WTC11 (cell line): Measurements from ENCODE around the gene CTAGE9. TPM values are rescaled to one million over a fixed set of nuclear protein-coding genes. Genes with fewer than 3 reads are reported as not detected.

Experiments
- ATAC-seq: fragments of 200-7000 bp; cut with Tn5 transposase; 2 replicates; pipeline ENCODE4 v1.10.0; 2021; ENCODE audit warnings: mild to moderate bottlenecking, moderate library complexity
- CTCF ChIA-PET: fragments of 300-600 bp; sonication (Branson Sonifier 250); formaldehyde crosslinking; loops from one replicate; lab custom pipeline; 2021; ENCODE audit warnings: antibody characterized with exemption; lab: Charles Lee
- POLR2A ChIA-PET: fragments of 350-600 bp; sonication (Branson Sonifier 250); formaldehyde crosslinking; loops from one replicate; lab custom pipeline; 2021; ENCODE audit warnings: antibody characterized with exemption; lab: Charles Lee
- DNase-seq: peaks from one replicate; pipeline ENCODE4 v3.0.0; 2021; ENCODE audit warnings: low spot score
- H3K27ac Mint-ChIP-seq: 2 replicates; pipeline ENCODE4 v1.8.0; 2021; ENCODE audit warnings: mixed read lengths
- H3K27me3 Mint-ChIP-seq: 2 replicates; pipeline ENCODE4 v1.8.0; 2021; ENCODE audit warnings: low read depth, mild to moderate bottlenecking, moderate library complexity, mixed read lengths
- H3K36me3 Mint-ChIP-seq: 2 replicates; pipeline ENCODE4 v1.8.0; 2021; ENCODE audit warnings: mixed read lengths
- H3K4me1 Mint-ChIP-seq: 2 replicates; pipeline ENCODE4 v1.8.0; 2022; ENCODE audit warnings: mixed read lengths
- H3K4me3 Mint-ChIP-seq: 2 replicates; pipeline ENCODE4 v1.8.0; 2021; ENCODE audit warnings: mild to moderate bottlenecking, moderate library complexity, mixed read lengths
- H3K9me3 Mint-ChIP-seq: 2 replicates; pipeline ENCODE4 v1.8.0; 2021; ENCODE audit warnings: mixed read lengths
- ARID4B ChIP-seq: sonication (generic); formaldehyde crosslinking; IDR thresholded peaks from 2 replicates; pipeline ENCODE4 v1.8.0; 2023; ENCODE audit warnings: missing genetic modification reagents, mild to moderate bottlenecking, borderline replicate concordance
- CBFB ChIP-seq: sonication (generic); formaldehyde crosslinking; IDR thresholded peaks from 2 replicates; pipeline ENCODE4 v1.8.1; 2022; ENCODE audit warnings: mild to moderate bottlenecking, low read depth, missing genetic modification reagents
- ETV6 ChIP-seq: sonication (generic); formaldehyde crosslinking; IDR thresholded peaks from 2 replicates; pipeline ENCODE4 v1.8.1; 2022; ENCODE audit warnings: mild to moderate bottlenecking, missing genetic modification reagents
- GABPB1 ChIP-seq: sonication (generic); formaldehyde crosslinking; IDR thresholded peaks from 2 replicates; pipeline ENCODE4 v1.8.1; 2023; ENCODE audit warnings: mild to moderate bottlenecking, missing genetic modification reagents
- IRF2 ChIP-seq: sonication (generic); formaldehyde crosslinking; IDR thresholded peaks from 2 replicates; pipeline ENCODE4 v1.8.0; 2022; ENCODE audit warnings: low read depth, missing genetic modification reagents, borderline replicate concordance
- PRRX2 ChIP-seq: fragments of 250-450 bp; sonication (Bioruptor Pico); IDR thresholded peaks from 2 replicates; pipeline ENCODE4 v1.8.0; 2021; ENCODE audit warnings: mild to moderate bottlenecking
- RELA ChIP-seq: sonication (generic); formaldehyde crosslinking; IDR thresholded peaks from 2 replicates; pipeline ENCODE4 v1.8.1; 2022; ENCODE audit warnings: missing genetic modification reagents, mild to moderate bottlenecking, borderline replicate concordance
- ZNF138 ChIP-seq: sonication (generic); formaldehyde crosslinking; conservative IDR thresholded peaks from 2 replicates; pipeline ENCODE4 v1.8.1; 2022; ENCODE audit warnings: mild to moderate bottlenecking, moderate library complexity, missing genetic modification reagents
- ZNF396 ChIP-seq: fragments of 250-450 bp; sonication (Bioruptor Pico); IDR thresholded peaks from 2 replicates; pipeline ENCODE4 v1.8.0; 2021; ENCODE audit warnings: mild to moderate bottlenecking, moderate library complexity, borderline replicate concordance
- ZSCAN18 ChIP-seq: fragments of 250-450 bp; sonication (Bioruptor Pico); IDR thresholded peaks from 2 replicates; pipeline ENCODE4 v2.1.2; 2022; ENCODE audit warnings: mild to moderate bottlenecking, moderate library complexity
- total RNA-seq: library from RNA; stranded (reverse); gene quantifications from 3 replicates; pipeline ENCODE4 v1.2.3, GENCODE V29; 2021
- TF ChIP-seq, protein P1 (sequence below): fragments of 200-600 bp; IDR thresholded peaks from 2 replicates; pipeline ENCODE4 v1.8.0; 2022; ENCODE audit warnings: antibody characterized with exemption
- TF ChIP-seq, protein P2 (sequence below): fragments of 250-450 bp; sonication (Bioruptor Pico); IDR thresholded peaks from 2 replicates; pipeline ENCODE4 v1.9.0; 2021; ENCODE audit warnings: mild to moderate bottlenecking
- TF ChIP-seq, protein P3 (sequence below): sonication (generic); formaldehyde crosslinking; IDR thresholded peaks from 2 replicates; pipeline ENCODE4 v1.8.0; 2022; ENCODE audit warnings: mild to moderate bottlenecking, missing genetic modification reagents
- TF ChIP-seq, protein P4 (sequence below): fragments of 250-450 bp; sonication (Bioruptor Pico); IDR thresholded peaks from 2 replicates; pipeline ENCODE4 v1.8.0; 2021; ENCODE audit warnings: mild to moderate bottlenecking
- TF ChIP-seq, protein P5 (sequence below): fragments of 250-450 bp; sonication (Bioruptor Pico); IDR thresholded peaks from 2 replicates; pipeline ENCODE4 v1.9.0; 2021; ENCODE audit warnings: mild to moderate bottlenecking

The CTAGE9 gene
- total RNA-seq, 1 experiment from 2014 or later: 0.09 TPM

DNA sequence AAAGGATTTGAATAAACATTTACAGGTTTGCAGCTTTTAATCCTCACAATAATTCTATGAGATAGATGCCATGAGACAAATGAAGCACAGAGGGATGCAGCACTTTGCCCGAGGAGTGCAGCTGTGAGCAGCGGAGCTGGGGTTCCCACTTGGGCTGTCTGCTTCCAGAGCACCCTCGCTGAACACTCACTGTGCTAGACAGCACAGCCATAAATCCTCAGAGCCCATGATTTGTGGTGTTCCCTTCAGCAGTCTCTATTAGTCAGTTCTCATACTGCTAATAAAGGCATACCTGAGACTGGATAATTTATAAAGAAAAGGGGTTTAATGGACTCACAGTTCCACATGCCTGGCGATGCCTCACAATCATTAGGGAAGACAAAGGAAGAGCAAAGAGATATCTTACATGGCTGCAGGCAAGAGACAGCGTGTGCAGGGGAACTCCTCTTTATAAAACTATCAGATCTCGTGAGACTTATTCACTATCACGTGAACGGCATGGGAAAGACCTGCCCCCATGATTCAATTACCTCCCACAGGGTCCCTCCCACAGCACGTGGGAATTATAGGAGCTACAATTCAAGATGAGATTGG is 25.3 kb upstream of the CTAGE9 start:
- no peak for TF ChIP-seq RELA (CRISPR knock-in tag)
- TF ChIP-seq, protein P1, sequence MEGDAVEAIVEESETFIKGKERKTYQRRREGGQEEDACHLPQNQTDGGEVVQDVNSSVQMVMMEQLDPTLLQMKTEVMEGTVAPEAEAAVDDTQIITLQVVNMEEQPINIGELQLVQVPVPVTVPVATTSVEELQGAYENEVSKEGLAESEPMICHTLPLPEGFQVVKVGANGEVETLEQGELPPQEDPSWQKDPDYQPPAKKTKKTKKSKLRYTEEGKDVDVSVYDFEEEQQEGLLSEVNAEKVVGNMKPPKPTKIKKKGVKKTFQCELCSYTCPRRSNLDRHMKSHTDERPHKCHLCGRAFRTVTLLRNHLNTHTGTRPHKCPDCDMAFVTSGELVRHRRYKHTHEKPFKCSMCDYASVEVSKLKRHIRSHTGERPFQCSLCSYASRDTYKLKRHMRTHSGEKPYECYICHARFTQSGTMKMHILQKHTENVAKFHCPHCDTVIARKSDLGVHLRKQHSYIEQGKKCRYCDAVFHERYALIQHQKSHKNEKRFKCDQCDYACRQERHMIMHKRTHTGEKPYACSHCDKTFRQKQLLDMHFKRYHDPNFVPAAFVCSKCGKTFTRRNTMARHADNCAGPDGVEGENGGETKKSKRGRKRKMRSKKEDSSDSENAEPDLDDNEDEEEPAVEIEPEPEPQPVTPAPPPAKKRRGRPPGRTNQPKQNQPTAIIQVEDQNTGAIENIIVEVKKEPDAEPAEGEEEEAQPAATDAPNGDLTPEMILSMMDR: no peak
- no peak for TF ChIP-seq ZNF396 (CRISPR knock-in tag)
- TF ChIP-seq, protein P2, sequence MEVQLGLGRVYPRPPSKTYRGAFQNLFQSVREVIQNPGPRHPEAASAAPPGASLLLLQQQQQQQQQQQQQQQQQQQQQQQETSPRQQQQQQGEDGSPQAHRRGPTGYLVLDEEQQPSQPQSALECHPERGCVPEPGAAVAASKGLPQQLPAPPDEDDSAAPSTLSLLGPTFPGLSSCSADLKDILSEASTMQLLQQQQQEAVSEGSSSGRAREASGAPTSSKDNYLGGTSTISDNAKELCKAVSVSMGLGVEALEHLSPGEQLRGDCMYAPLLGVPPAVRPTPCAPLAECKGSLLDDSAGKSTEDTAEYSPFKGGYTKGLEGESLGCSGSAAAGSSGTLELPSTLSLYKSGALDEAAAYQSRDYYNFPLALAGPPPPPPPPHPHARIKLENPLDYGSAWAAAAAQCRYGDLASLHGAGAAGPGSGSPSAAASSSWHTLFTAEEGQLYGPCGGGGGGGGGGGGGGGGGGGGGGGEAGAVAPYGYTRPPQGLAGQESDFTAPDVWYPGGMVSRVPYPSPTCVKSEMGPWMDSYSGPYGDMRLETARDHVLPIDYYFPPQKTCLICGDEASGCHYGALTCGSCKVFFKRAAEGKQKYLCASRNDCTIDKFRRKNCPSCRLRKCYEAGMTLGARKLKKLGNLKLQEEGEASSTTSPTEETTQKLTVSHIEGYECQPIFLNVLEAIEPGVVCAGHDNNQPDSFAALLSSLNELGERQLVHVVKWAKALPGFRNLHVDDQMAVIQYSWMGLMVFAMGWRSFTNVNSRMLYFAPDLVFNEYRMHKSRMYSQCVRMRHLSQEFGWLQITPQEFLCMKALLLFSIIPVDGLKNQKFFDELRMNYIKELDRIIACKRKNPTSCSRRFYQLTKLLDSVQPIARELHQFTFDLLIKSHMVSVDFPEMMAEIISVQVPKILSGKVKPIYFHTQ (CRISPR knock-in tag): no peak
- no peak for TF ChIP-seq ARID4B (CRISPR knock-in tag)
- TF ChIP-seq CBFB (CRISPR knock-in tag): no peak
- no peak for TF ChIP-seq IRF2
- TF ChIP-seq, protein P3, sequence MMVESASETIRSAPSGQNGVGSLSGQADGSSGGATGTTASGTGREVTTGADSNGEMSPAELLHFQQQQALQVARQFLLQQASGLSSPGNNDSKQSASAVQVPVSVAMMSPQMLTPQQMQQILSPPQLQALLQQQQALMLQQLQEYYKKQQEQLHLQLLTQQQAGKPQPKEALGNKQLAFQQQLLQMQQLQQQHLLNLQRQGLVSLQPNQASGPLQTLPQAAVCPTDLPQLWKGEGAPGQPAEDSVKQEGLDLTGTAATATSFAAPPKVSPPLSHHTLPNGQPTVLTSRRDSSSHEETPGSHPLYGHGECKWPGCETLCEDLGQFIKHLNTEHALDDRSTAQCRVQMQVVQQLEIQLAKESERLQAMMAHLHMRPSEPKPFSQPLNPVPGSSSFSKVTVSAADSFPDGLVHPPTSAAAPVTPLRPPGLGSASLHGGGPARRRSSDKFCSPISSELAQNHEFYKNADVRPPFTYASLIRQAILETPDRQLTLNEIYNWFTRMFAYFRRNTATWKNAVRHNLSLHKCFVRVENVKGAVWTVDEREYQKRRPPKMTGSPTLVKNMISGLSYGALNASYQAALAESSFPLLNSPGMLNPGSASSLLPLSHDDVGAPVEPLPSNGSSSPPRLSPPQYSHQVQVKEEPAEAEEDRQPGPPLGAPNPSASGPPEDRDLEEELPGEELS (CRISPR knock-in tag): no peak
- no peak for TF ChIP-seq PRRX2 (CRISPR knock-in tag)
- TF ChIP-seq ETV6: no peak
- TF ChIP-seq, protein P4, sequence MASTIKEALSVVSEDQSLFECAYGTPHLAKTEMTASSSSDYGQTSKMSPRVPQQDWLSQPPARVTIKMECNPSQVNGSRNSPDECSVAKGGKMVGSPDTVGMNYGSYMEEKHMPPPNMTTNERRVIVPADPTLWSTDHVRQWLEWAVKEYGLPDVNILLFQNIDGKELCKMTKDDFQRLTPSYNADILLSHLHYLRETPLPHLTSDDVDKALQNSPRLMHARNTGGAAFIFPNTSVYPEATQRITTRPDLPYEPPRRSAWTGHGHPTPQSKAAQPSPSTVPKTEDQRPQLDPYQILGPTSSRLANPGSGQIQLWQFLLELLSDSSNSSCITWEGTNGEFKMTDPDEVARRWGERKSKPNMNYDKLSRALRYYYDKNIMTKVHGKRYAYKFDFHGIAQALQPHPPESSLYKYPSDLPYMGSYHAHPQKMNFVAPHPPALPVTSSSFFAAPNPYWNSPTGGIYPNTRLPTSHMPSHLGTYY (CRISPR knock-in tag): no peak
- TF ChIP-seq ZNF138: no peak
- TF ChIP-seq, protein P5, sequence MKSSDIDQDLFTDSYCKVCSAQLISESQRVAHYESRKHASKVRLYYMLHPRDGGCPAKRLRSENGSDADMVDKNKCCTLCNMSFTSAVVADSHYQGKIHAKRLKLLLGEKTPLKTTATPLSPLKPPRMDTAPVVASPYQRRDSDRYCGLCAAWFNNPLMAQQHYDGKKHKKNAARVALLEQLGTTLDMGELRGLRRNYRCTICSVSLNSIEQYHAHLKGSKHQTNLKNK (CRISPR knock-in tag): no peak
- TF ChIP-seq GABPB1 (CRISPR knock-in tag): no peak
- no peak for TF ChIP-seq ZSCAN18 (CRISPR knock-in tag)
- Mint-ChIP-seq H3K27me3 (peaks cover 10% of the 10 kb centered on the region), H3K4me3 (no peak overlapping the region), H3K36me3 (no peaks in the 10 kb centered on the region), H3K9me3 (no peaks in the 10 kb centered on the region), H3K4me1 (no peaks in the 10 kb centered on the region), H3K27ac (no peak overlapping the region)
- POLR2A ChIA-PET: no interaction called here
- CTCF ChIA-PET: no interaction called here
- no peak for DNase-seq
- ATAC-seq: no peak
